Amniotic epithelial cell (primary cell): ENCODE measurements around the gene NHEJ1.

Experiments used
- DNase-seq: peaks from one replicate; pipeline ENCODE4 v3.0.0-alpha.2; 2010; ENCODE audit warnings: low read depth

The NHEJ1 gene

GRCh38 chr2:219087361-219087760 is 73.3 kb downstream of the NHEJ1 start:
- DNase-seq: no peak

- DNase-seq: no peak
These were observed 74.4 kb downstream of the NHEJ1 start for GRCh38 chr2:219086196-219086595.

GRCh38 chr2:219084791-219085190 is 75.8 kb downstream of the NHEJ1 start:
- no peak for DNase-seq

- DNase-seq: no peak
These were observed 78.2 kb downstream of the NHEJ1 start for GRCh38 chr2:219082332-219082958.

GRCh38 chr2:219081701-219082331 is 78.8 kb downstream of the NHEJ1 start:
- no peak for DNase-seq

GRCh38 chr2:219081096-219081495 is 79.5 kb downstream of the NHEJ1 start:
- DNase-seq: no peak

- DNase-seq: peak; percentile 67
These were observed 81.2 kb downstream of the NHEJ1 start for GRCh38 chr2:219079417-219079816.

GRCh38 chr2:219078951-219079350 is 81.7 kb downstream of the NHEJ1 start:
- no peak for DNase-seq

GRCh38 chr2:219078126-219078525 is 82.5 kb downstream of the NHEJ1 start:
- no peak for DNase-seq

GRCh38 chr2:219076253-219076652 is 84.4 kb downstream of the NHEJ1 start:
- DNase-seq: no peak

GRCh38 chr2:219073413-219074129 is 87.0 kb downstream of the NHEJ1 start:
- DNase-seq: peak; percentile 79

GRCh38 chr2:219072741-219073250 is 87.8 kb downstream of the NHEJ1 start:
- no peak for DNase-seq

GRCh38 chr2:219071131-219071816 is 89.3 kb downstream of the NHEJ1 start:
- DNase-seq: no peak

- no peak for DNase-seq
These were observed 95.1 kb downstream of the NHEJ1 start for GRCh38 chr2:219065484-219065883.

- no peak for DNase-seq
These were observed 98.5 kb downstream of the NHEJ1 start for GRCh38 chr2:219062081-219062480.

GRCh38 chr2:219060821-219061791 is 99.5 kb downstream of the NHEJ1 start, which contains the start of gene IHH:
Gene IHH, minus strand, starts transcription at chr2:219060921. Its CDS starts 454 bp downstream, at chr2:219060467.
- DNase-seq: no peak

GRCh38 chr2:219059725-219060682 is 100.6 kb downstream of the NHEJ1 start:
- no peak for DNase-seq

- no peak for DNase-seq
These were observed 101.3 kb downstream of the NHEJ1 start for GRCh38 chr2:219059375-219059724.

- no peak for DNase-seq
These were observed 101.9 kb downstream of the NHEJ1 start for GRCh38 chr2:219058541-219059374.
